Myocyte (in vitro differentiated cells): ENCODE measurements around the gene RAB11B. TPM values are rescaled to one million over a fixed set of nuclear protein-coding genes. Genes with fewer than 3 reads are reported as not detected.
"Not testable (repeated sequence)": the region's sequence is repeated elsewhere in the genome, so short reads cannot be mapped to it uniquely, and the experiment has no call there.

ENCODE experiments used
- DNase-seq: peaks from one replicate; pipeline ENCODE4 v3.0.0-alpha.2; 2012; ENCODE audit warnings: low read depth
- total RNA-seq: library from RNA; depleted of rRNA; stranded (reverse); fragments of >200 nt; gene quantifications from 2 replicates; pipeline ENCODE4 v1.2.3, GENCODE V29; 2014

Gene RAB11B
- total RNA-seq, 1 donor from 2014 or later: 12.5 TPM

DNA sequence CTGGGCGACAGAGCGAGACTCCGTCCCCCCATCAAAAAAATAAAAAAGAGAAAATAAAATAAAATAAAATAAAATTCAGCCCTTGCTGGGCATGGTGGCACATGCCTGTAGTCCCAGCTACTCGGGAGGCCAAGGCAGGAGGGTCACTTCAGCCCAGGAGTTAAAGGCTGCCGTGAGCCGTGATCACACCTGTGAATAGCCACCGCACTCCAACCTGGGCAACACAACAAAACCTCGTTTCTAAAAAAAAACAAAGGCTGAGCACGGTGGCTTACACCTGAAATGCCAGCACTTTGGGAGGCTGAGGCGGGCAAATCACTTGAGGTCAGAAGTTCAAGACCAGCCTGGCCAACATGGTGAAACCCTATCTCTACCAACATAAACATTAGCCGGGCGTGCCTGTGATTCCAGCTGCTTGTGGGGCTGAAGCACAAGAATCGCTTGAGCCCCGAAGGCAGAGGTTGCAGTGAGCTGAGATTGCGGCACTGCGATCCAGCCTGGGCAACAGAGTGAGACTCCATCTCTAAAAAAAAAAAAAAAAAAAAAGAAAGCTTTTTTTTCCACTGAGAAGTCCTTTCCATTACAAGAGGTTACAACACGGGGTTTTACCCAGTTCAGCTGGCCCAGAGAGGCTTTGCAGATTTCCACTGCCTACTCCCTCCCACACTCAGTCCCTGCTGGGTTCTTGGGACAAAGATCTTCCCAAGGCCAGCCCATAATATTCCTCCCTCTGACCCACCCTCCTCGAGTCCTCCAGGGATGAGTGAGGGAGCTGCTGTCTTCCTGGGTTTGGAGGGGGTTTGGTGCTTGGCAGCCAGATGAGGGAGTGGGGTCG, 19.8 kb upstream of the RAB11B start:
- DNase-seq: no peak

DNA sequence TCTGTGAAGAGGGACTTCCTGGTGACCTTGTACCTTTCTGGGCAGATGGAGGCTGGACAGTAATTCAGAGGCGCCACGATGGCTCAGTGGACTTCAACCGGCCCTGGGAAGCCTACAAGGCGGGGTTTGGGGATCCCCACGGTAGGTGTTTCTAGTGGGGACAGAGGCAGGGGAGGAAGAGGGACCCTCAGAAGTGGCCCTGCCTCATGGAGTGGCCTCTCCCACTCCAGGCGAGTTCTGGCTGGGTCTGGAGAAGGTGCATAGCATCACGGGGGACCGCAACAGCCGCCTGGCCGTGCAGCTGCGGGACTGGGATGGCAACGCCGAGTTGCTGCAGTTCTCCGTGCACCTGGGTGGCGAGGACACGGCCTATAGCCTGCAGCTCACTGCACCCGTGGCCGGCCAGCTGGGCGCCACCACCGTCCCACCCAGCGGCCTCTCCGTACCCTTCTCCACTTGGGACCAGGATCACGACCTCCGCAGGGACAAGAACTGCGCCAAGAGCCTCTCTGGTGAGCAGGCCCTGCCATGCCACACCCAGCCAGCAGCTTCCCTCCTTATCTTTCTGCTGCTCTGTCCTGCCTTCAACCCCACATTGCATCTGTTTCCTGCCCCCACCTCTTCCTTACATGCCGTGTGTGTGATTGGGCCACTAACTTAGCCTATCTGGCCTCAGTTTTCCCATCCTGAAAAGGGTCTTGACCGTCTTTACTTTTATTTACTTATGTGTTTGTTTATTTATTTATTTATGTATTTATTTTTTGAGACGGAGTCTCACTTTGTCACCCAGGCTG, 19.0 kb upstream of the RAB11B start:
- DNase-seq: no peak

DNA sequence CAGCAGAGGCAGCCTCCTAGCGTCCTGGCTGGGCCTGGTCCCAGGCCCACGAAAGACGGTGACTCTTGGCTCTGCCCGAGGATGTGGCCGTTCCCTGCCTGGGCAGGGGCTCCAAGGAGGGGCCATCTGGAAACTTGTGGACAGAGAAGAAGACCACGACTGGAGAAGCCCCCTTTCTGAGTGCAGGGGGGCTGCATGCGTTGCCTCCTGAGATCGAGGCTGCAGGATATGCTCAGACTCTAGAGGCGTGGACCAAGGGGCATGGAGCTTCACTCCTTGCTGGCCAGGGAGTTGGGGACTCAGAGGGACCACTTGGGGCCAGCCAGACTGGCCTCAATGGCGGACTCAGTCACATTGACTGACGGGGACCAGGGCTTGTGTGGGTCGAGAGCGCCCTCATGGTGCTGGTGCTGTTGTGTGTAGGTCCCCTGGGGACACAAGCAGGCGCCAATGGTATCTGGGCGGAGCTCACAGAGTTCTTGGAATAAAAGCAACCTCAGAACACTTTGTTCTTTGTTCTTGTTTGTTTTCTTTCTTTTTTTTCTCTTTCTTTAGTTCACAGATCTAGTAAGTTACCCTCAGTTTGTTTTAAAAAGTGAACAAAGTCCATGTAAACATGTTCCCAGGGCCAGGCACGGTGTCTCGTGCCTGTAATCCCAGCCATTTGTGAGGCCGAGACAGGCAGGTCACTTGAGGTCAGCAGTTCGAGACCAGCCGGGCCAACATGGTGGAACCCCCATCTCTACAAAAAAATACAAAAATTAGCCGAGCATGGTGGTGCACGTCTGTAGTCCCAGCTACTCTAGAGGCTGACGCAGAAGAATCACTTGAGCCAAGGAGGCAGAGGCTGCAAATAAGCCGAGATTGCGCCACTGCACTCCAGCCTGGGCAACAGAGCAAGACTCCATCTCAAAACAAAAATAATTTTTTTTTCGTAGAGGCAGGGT, 16.0 kb upstream of the RAB11B start:
- DNase-seq: no peak

DNA sequence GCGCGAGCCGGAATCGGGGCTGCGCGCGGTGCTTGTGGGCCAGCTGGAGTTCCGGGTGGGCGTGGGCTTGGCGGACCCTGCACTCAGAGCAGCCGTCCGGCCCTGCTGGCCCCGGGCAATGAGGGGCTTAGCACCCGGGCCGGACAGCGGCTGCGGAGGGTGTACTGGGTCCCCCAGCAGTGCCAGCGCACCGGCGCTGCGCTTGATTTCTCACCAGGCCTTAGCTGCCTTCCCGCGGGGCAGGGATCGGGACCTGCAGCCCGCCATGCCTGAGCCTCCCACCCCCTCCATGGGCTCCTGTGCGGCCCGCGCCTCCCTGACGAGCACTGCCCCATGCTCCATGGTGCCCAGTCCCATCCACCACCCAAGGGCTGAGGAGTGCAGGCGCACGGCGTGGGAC, 14.4 kb upstream of the RAB11B start:
- not testable (repeated sequence) for DNase-seq

DNA sequence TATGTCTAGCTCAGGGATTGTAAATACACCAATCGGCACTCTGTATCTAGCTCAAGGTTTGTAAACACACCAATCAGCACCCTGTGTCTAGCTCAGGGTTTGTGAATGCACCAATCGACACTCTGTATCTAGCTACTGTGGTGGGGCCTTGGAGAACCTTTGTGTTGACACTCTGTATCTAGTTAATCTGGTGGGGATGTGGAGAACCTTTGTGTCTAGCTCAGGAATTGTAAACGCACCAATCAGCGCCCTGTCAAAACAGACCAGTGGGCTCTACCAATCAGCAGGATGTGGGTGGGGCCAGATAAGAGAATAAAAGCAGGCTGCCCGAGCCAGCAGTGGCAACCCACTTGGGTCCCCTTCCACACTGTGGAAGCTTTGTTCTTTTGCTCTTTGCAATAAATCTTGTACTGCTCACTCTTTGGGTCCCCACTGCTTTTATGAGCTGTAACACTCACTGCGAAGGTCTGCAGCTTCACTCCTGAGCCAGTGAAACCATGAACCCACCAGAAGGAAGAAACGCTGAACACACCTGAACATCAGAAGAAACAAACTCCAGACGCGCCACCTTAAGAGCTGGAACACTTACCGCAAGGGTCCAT, 13.7 kb upstream of the RAB11B start:
- not testable (repeated sequence) for DNase-seq

DNA sequence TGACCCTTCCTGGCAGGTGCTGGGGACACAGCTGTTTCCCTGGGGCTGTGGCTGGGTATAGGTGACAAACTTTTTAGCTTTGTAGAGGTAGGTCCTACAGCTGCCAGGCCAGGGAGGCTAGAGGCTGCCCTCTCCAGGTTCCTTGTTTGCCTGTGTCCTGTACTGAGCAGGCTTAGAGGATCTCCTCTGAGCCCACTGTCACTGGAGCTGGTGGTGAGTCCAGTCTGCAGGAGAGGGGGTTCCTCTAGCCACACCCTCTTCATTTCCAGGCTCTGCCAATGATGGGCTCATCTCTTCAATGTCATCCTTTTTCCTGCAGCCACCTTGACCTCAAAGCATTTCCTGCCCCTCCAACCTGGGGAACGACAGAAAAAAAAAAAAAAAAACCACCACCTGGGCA, 12.6 kb upstream of the RAB11B start:
- no peak for DNase-seq

DNA sequence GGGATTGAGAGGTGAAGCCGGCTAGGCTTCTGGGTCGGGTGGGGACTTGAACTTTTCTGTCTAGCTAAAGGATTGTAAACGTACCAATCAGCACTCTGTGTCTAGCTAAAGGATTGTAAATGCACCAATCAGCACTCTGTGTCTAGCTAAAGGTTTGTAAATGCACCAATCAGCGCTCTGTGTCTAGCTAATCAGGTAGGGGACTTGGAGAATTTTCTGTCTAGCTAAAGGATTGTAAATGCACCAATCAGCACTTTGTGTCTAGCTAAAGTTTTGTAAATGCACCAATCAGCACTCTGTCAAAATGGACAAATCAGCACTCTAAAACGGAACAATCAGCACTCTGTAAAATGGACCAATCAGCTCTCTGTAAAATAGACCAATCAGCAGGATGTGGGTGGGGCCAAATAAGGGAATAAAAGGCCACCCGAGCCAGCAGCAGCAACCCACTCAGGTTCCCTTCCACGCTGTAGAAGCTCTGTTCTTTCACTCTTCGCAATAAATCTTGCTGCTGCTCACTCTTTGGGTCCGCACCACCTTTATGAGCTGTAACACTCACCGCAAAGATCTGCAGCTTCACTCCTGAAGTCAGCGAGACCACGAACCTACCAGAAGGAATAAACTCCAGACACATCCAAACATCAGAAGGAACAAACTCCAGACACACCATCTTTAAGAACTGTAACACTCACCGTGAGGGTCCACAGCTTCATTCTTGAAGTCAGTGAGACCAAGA, 10.8 kb upstream of the RAB11B start:
- not testable (repeated sequence) for DNase-seq

DNA sequence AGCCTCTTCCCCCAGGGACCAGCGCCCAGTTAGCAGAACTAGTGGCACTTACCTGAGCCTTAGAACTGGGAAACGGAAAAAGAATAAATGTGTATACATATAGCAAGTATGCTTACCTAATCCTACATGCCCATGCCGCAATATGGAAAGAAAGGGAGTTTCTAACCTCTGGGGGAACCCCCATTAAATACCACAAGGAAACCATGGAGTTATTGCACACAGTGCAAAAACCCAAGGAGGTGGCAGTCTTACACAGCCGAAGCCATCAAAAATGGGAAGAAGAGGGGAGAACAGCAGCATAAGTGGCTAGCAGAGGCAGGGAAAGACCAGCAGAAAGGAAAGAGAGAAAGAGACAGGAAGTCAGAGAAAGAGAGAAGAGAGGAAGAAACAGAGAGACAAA, 5.6 kb upstream of the RAB11B start:
- not testable (repeated sequence) for DNase-seq

DNA sequence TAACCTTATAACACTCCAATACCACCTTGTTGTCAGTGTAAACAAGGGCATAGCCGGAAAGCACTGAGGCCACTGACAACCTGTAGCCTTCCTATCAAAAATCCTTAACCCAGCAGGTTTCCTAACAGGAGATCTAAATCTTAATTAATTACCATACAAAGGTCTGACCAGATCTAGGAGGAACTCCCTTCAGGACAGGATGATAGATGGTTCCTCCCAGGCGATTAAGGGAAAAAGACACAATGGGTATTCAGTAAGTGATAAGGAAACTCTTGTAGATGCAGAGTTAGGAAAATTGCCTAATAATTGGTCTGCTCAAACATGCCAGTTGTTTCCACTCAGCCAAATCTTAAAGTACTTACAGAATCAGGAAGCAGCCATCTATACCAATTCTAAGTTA, 5.1 kb upstream of the RAB11B start:
- not testable (repeated sequence) for DNase-seq

DNA sequence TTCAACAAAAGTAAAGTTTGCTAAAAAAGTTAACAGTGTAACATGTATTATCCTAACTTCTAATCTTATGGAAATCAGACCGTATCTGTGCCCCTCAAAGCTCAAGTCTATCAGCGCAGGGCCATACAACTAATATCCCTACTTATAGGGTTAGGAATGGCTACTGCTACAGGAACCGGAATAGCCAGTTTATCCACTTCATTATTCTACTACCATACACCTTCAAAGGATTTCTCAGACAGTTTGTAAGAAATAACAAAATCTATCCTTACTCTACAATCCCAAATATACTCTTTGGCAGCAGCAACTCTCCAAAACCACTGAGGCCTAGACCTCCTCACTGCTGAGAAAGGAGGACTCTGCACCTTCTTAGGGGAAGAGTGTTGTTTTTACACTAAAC, 4.6 kb upstream of the RAB11B start:
- DNase-seq: not testable (repeated sequence)

DNA sequence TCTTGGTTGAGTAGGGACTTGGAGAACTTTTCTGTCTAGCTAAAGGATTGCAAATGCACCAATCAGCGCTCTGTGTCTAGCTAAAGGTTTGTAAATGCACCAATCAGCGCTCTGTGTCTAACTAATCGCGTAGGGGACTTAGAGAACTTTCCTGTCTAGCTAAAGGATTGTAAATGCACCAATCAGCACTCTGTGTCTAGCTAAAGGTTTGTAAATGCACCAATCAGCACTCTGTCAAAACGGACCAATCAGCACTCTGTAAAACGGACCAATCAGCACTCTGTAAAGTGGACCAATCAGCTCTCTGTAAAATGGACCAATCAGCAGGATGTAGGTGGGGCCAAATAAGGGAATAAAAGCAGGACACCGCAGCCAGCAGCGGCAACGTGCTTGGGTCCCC, 3.7 kb upstream of the RAB11B start:
- not testable (repeated sequence) for DNase-seq

DNA sequence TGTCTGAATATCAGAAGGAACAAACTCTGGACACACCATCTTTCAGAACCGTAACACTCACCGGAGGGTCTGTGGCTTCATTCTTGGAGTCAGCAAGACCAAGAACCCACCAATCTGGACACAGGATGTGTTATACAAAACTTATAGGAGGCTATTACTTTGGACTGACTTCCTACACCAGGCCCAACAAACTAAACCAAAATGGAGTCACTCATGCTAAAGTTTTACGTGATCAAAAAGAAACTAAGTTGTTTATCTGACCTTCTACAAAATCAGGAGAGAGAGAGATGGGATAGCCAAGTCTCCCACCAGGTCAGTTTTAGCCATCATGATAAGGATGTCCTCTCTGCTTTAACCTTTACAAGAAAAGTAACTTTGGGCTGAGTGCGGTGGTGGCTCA, 3.2 kb upstream of the RAB11B start:
- DNase-seq: no peak

DNA sequence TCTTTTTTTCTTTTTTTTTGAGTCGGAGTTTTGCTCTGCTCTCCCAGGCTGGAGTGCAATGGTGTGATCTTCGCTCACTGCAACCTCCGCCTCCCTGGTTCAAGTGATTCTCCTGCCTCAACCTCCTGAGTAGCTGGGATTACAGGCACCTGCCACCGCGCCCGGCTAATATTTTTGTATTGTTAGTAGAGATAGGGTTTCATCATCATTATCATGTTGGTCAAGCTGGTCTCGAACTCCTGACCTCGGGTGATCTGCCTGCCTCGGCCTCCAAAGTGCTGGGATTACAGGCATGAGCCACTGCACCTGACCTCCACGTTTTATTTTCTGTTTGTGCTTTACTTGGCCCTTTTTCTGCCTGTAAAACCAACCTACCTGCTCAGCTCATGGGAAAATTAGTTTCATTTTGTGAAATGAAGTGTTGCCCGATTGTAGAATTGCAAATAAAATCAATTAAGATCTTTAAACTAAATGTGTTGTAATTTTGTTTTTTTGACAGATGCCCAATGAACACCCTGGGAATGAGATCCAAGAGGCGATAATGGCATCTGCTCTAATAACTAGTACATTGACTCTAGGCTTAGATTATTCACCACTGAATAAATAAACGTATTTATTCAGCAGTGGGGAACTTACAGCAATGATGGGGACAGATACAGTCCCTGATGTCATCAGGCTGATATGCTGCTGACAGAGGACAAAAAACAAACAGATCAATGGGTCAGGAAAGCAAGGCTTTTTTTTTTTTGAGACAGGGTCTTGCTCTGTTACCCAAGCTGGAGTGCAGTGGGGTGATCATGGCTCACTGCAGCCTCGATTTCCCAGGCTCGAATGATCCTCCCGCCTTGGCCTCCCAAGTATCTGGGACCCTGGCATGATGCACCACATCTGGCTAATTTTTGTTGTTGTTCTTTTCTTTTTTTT, 2.2 kb upstream of the RAB11B start:
- DNase-seq: no peak

DNA sequence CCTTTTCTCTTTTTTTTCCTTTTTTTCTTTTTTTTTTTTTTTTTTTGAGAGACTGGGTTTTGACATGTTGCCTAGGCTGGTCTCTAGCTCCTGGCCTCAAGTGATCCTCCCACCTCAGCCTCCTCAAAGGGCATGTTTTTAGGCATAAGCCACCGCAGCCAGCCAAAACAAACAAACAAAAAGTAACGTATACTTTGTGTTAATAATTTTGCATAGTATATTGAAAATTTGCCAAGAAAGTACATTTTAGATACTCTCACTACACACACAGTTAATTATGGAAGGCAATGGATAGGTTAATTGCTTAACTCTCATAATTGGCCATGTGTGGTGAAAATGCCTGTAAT, 1.6 kb upstream of the RAB11B start:
- DNase-seq: no peak

DNA sequence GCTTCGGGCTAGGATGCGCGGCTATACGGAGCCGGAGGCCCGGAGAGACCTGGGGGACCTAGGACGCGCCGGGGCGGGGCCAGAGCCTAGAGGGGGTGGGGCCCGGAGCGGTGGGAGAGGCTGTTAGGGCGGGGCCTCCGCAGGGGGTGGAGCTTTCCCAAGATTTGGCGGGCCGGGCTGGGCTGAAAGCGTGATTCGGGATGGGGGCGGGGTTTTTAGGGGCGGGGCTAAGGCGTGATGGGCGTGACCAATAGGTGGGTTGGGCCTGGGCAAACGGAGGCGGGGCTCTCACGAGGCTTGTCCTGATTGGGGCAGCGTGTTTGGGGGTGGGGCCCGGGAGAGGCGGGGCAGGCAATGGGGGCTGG, 439 bp downstream of the RAB11B start:
- peak; percentile 83 for DNase-seq

DNA sequence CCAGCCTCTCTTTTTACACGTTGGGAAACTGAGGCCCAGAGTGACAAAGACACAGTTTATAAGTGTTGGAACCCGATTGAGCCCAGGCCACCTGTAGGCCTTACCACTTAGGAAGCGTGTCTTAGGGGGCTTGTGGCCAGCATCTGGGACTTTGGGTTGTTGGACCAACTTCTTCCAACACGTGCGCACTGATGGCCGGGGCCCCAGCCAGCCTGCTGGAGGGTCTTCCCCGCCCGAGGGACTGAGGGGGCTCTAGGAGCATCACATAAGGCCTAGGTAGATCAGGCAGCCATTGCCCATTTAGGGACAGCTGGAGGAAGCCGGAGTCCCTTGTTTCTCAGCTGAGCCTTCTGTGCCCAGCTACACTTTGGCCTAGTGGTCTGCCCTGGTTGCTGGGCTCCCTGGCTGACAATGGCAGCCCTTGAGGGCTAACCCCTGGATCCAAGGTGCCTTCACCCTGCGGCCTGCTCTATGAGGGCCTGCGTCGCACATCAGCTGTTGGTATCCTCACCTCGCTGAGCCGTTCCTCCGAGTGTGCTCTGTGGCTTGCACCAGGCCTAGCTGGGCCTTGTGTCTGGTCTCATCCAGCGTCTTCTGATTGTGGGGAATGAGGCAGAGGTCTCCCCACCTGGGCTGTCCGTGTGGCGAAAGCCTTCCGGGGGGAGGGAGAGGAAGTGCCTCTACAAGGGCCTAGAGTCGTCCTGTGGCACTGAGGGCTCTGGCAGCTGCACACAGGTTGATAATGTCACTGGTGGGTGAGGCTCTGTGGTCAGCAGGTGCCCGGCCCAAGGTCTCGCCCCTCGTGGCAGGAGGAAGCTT, 1.2 kb downstream of the RAB11B start:
- DNase-seq: no peak

DNA sequence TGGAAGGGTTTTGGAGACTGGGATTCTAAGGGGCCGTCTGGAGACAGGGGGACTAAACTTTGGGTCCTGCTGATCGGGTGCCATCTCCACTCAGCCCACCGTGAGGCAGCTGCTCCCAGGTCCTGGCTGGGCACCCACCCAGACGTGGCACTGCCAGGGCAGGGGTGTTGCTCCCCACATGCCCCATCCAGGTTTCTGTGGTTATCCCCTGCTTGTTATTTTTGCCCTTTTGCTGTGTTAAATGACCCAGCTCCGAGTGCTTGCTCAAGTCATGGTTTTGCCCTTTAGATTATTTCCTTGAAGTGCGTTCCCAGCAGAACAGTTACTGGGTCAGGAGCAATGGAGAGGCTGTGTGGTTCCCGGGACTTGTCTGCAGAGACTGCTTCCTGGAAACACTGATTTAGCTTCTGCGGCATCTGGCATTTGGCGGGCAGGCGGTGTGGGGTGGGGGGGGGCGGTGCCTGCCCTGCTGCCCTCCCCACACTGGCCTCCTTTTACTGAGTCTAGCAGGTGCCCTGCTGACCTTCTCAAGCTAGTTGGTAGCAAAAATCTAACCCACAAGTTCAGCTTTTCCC, 1.9 kb downstream of the RAB11B start:
- DNase-seq: peak; percentile 72
